Keratinocyte (primary cell): ENCODE measurements around the gene APBB1. TPM values are rescaled to one million over a fixed set of nuclear protein-coding genes. Genes with fewer than 3 reads are reported as not detected.

Experiments
- DNase-seq: peaks from one replicate; pipeline ENCODE4 v3.0.0-alpha.2; 2011; ENCODE audit warnings: low read depth, missing footprints, low spot score
- FAIRE-seq: peaks from 2 replicates; lab custom pipeline; 2011; peaks lifted over from hg19 to GRCh38; lab: Jason Lieb, UNC
- H2AFZ ChIP-seq: 2 replicates; pipeline ENCODE4 v1.6.0; 2012; ENCODE audit warnings: low read length, control low read depth, inconsistent platforms; ENCODE audit not compliant: control insufficient read depth
- H3K27ac ChIP-seq: 2 replicates; pipeline ENCODE4 v1.5.1; 2011; ENCODE audit warnings: low read length; ENCODE audit not compliant: control insufficient read depth, insufficient read depth
- H3K27me3 ChIP-seq: 3 replicates; pipeline ENCODE4 v1.6.0; 2011; ENCODE audit warnings: low read length; ENCODE audit not compliant: control insufficient read depth, insufficient read depth; ENCODE audit errors: extremely low read depth
- H3K36me3 ChIP-seq, 2 experiments: 2 replicates in 1 of 2; 3 replicates in 1 of 2; pipeline ENCODE4 v1.5.1; 2011; ENCODE audit warnings: low read length in 2 of 2, mild to moderate bottlenecking in 1 of 2; ENCODE audit not compliant: control insufficient read depth in 2 of 2, insufficient read depth in 2 of 2; ENCODE audit errors: extremely low read depth in 1 of 2
- H3K4me1 ChIP-seq: 3 replicates; pipeline ENCODE4 v1.5.1; 2011; ENCODE audit warnings: low read length; ENCODE audit not compliant: control insufficient read depth, insufficient read depth; ENCODE audit errors: extremely low read depth
- H3K4me2 ChIP-seq: 3 replicates; pipeline ENCODE4 v1.6.0; 2011; ENCODE audit warnings: low read depth, low read length; ENCODE audit not compliant: control insufficient read depth, insufficient read depth; ENCODE audit errors: extremely low read depth
- H3K4me3 ChIP-seq, 3 experiments: fragments of 200-600 bp in 1 of 3; sonication (generic) in 1 of 3; 2 replicates in 2 of 3; 3 replicates in 1 of 3; pipeline ENCODE4 v1.5.1; 2011 to 2016; ENCODE audit warnings: low read length in 3 of 3, mild to moderate bottlenecking in 3 of 3, control low read depth in 2 of 3, inconsistent platforms in 1 of 3, low read depth in 1 of 3, mixed read lengths in 1 of 3, mixed run types in 1 of 3, moderate library complexity in 1 of 3; ENCODE audit not compliant: control insufficient read depth in 2 of 3, insufficient read depth in 2 of 3; ENCODE audit errors: extremely low read depth in 1 of 3
- H3K79me2 ChIP-seq: 2 replicates; pipeline ENCODE4 v1.6.0; 2012; ENCODE audit warnings: low read length; ENCODE audit not compliant: control insufficient read depth, insufficient read depth
- H3K9ac ChIP-seq: 3 replicates; pipeline ENCODE4 v1.6.0; 2011; ENCODE audit warnings: low read length; ENCODE audit not compliant: control insufficient read depth, insufficient read depth; ENCODE audit errors: extremely low read depth
- H3K9me1 ChIP-seq: 3 replicates; pipeline ENCODE4 v1.6.0; 2011; ENCODE audit warnings: low read length; ENCODE audit not compliant: control insufficient read depth, insufficient read depth; ENCODE audit errors: extremely low read depth
- H3K9me3 ChIP-seq: 2 replicates; pipeline ENCODE4 v1.5.1; 2012; ENCODE audit warnings: low read depth, low read length; ENCODE audit not compliant: control insufficient read depth
- H4K20me1 ChIP-seq: 3 replicates; pipeline ENCODE4 v1.6.0; 2011; ENCODE audit warnings: low read length; ENCODE audit not compliant: control insufficient read depth, insufficient read depth; ENCODE audit errors: extremely low read depth
- EZH2 ChIP-seq: IDR thresholded peaks from one replicate; pipeline ENCODE4 v1.6.1; 2012; ENCODE audit warnings: inconsistent platforms, mild to moderate bottlenecking, low read length, moderate library complexity
- dilution Hi-C: fragments of 300-500 bp; cut with MboI; formaldehyde crosslinking; loops from one replicate; pipeline ENCODE4 v1.7.0; 2020; ENCODE audit warnings: low sequenced_read_pairs; ENCODE audit not compliant: extremely low pct_ligation_motif_present
- polyA plus RNA-seq, 5 experiments: library from polyadenylated mRNA; depleted of rRNA in 3 of 5; stranded (reverse) in 3 of 5; stranded (forward) in 1 of 5; unstranded in 1 of 5; fragments of >200 nt; gene quantifications; 1 replicate in 1 of 5; 2 replicates in 3 of 5; 3 replicates in 1 of 5; pipeline versions ENCODE4 v1.2.1 to v1.2.3, GENCODE V29; 2011 to 2012; ENCODE audit warnings: missing spikeins in 2 of 5, low read depth in 1 of 5, low replicate concordance in 1 of 5
- TF ChIP-seq, protein P1 (sequence below), 3 experiments: IDR thresholded peaks in 1 of 3; conservative IDR thresholded peaks in 1 of 3; optimal IDR thresholded peaks in 1 of 3; 2 replicates in 2 of 3; 3 replicates in 1 of 3; pipeline versions ENCODE3 to v1.5.1; 2011; ENCODE audit warnings: low read length in 3 of 3, mild to moderate bottlenecking in 3 of 3, moderate library complexity in 2 of 3, control low read depth in 1 of 3, inconsistent platforms in 1 of 3; ENCODE audit not compliant: insufficient read depth in 2 of 3; ENCODE audit errors: extremely low read depth in 1 of 3

Gene APBB1
- polyA plus RNA-seq, 1 donor (not counting 4 experiments of a cell fraction or from before 2014, with no cell fraction given): 3.7 TPM

DNA sequence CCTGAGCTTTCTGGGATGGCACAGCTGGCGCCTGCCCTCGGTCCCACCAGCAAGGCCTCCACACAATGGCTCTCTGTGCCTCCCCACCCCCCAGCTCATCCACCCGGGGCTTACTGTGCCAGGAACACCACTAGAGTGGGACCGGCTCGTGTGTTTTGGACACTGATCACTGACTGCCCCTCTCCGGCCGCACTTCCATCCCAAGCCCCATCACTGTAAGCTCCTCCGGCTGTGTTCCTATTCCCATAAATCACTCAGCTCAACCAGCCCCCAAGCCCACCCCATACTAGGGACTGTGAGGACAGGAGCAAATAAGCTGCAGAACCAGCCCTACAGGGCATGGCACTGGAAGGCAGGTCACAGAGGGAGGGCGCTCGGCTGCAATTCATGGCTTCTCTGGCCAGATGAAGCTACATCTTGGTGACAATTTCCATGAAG, 7.3 kb downstream of the APBB1 start:
- FAIRE-seq (no peak), DNase-seq (no peak)
- no peaks in the 10 kb centered on the region for H3K79me2 ChIP-seq
- no peaks in the 10 kb centered on the region for H3K36me3 ChIP-seq
- H3K9ac ChIP-seq: no peak overlapping the region
- dilution Hi-C loops: no loop called here
- H3K9me1 ChIP-seq: no peaks in the 10 kb centered on the region
- H3K27ac ChIP-seq: no peak overlapping the region
- TF ChIP-seq EZH2: no peak
- TF ChIP-seq, protein P1, sequence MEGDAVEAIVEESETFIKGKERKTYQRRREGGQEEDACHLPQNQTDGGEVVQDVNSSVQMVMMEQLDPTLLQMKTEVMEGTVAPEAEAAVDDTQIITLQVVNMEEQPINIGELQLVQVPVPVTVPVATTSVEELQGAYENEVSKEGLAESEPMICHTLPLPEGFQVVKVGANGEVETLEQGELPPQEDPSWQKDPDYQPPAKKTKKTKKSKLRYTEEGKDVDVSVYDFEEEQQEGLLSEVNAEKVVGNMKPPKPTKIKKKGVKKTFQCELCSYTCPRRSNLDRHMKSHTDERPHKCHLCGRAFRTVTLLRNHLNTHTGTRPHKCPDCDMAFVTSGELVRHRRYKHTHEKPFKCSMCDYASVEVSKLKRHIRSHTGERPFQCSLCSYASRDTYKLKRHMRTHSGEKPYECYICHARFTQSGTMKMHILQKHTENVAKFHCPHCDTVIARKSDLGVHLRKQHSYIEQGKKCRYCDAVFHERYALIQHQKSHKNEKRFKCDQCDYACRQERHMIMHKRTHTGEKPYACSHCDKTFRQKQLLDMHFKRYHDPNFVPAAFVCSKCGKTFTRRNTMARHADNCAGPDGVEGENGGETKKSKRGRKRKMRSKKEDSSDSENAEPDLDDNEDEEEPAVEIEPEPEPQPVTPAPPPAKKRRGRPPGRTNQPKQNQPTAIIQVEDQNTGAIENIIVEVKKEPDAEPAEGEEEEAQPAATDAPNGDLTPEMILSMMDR (optimal IDR thresholded peaks at IDR 0.05 in 1 of 3, IDR thresholded peaks at IDR 0.05 in 1 of 3, conservative IDR thresholded peaks at IDR 0.05 in 1 of 3; ENCODE audit: extremely low read depth in 1 of 3, insufficient read depth in 2 of 3, low read length in 3 of 3): no peak
- no peaks in the 10 kb centered on the region for H3K27me3 ChIP-seq
- H2AFZ ChIP-seq: no peak overlapping the region
- H3K9me3 ChIP-seq: no peaks in the 10 kb centered on the region
- H4K20me1 ChIP-seq: no peaks in the 10 kb centered on the region
- no peak overlapping the region for H3K4me2 ChIP-seq
- H3K4me3 ChIP-seq: no peak overlapping the region
- no peaks in the 10 kb centered on the region for H3K4me1 ChIP-seq

DNA sequence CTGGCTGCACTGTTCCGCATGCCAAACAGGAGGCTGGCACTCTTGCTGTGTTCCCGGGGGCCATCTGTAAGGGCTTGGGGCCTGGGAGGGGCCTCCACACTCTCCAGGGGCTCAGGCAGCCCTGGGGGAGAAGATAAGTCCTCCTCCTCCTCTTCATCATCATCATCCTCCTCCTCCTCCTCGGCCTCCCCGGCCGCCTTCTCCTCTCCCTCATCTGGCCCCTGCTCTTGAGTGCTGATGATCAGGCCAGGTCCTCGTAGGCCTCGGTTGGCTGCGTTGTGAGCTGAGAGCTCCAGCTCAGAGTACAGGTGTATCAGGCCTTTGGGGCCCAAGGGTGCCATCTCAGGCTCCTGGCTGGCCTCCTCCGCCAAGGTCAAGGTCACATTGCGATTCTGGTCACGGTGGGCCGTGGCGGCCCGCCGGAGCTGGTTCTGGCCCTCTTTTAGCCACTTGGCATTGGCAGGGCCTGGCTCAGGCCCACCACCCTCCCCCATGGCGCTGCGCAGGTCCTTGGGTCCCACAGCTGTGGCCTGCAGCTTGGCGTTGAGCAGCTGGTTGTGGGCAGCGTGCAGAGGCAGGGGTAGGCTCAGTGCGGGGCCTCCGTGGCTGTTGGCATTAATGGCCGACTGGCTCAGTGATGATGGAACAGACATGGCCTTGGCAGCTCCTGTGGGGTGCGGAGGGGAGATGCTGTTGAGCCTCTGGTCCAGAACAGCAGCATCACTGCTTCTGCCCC, 8.0 kb downstream of the APBB1 start:
- Histone ChIP-seq H3K4me3 (no peak overlapping the region), H3K79me2 (no peaks in the 10 kb centered on the region), H3K4me1 (no peaks in the 10 kb centered on the region), H4K20me1 (no peaks in the 10 kb centered on the region), H3K4me2 (no peak overlapping the region), H3K9ac (no peak overlapping the region), H3K9me1 (no peaks in the 10 kb centered on the region), H3K27ac (no peak overlapping the region), H3K9me3 (no peaks in the 10 kb centered on the region), H2AFZ (no peak overlapping the region), H3K27me3 (no peaks in the 10 kb centered on the region), H3K36me3 (no peaks in the 10 kb centered on the region)
- TF ChIP-seq EZH2: no peak
- TF ChIP-seq, protein P1 (optimal IDR thresholded peaks at IDR 0.05 in 1 of 3, IDR thresholded peaks at IDR 0.05 in 1 of 3, conservative IDR thresholded peaks at IDR 0.05 in 1 of 3; ENCODE audit: extremely low read depth in 1 of 3, insufficient read depth in 2 of 3, low read length in 3 of 3): no peak
- dilution Hi-C loops: no loop called here
- DNase-seq (no peak), FAIRE-seq (no peak)
